ENCODE data around the gene ITPR1.

Gene ITPR1

DNA sequence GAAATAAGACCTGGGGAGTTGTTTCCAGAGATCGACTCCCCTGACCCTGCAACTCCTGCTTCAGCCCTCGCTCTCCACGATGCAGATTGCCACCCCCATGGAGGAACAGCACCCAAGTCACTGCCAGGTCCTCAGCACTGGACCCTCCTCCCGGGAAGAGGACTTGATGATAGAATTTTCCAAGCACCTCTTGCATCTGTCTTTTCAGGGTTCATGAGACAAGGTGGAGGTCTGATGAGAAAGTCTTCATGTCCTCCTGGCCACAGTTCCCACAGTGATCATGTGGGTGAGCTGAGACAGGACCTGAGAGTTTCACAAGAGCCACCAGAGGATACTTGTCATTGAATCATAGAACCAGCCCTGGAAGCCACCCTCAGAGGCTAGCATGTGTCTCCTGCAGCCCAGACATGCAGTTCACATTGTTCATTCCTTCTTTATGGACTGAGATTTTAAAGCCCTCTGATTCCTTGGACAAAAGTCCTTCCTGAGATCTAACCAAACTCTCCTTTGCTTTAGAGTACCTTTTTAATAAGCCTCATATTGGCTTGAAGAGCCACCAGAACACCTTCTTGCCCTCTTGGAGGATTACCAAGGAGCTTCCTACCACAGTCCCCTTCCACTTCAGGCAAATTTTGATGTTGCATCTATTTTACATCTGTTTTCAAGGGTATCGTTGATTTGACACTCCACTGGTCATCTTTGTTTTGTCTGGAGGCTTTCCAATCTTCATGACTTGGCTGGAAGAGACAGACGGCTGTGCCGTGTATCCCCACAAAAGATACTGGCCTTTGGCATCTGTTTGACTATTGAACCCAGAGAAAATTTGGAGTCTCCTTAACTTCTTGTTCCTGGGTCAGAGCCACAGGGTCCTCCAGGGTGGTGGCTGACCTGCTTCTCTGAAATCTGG lies 261.3 kb downstream of the ITPR1 start:
- TF ChIP-seq CTCF (IDR thresholded peaks at IDR 0.05; ENCODE audit: low read depth, low read length): no peak
- no peak overlapping the region for H3K4me3 ChIP-seq (replicated peaks in 1 of 2; ENCODE audit: low read depth in 2 of 2, low read length in 2 of 2)
- DNase-seq (ENCODE audit: low read depth in 2 of 2): peak in 1 of 2 donors; percentile 40

- DNase-seq (ENCODE audit: low read depth in 2 of 2): no peak
- H3K4me3 ChIP-seq (replicated peaks in 1 of 2; ENCODE audit: low read depth in 2 of 2, low read length in 2 of 2): no peak overlapping the region
- TF ChIP-seq CTCF (IDR thresholded peaks at IDR 0.05; ENCODE audit: low read depth, low read length): no peak
These were observed 262.4 kb downstream of the ITPR1 start for GRCh38 chr3:4755566-4755965.

DNA sequence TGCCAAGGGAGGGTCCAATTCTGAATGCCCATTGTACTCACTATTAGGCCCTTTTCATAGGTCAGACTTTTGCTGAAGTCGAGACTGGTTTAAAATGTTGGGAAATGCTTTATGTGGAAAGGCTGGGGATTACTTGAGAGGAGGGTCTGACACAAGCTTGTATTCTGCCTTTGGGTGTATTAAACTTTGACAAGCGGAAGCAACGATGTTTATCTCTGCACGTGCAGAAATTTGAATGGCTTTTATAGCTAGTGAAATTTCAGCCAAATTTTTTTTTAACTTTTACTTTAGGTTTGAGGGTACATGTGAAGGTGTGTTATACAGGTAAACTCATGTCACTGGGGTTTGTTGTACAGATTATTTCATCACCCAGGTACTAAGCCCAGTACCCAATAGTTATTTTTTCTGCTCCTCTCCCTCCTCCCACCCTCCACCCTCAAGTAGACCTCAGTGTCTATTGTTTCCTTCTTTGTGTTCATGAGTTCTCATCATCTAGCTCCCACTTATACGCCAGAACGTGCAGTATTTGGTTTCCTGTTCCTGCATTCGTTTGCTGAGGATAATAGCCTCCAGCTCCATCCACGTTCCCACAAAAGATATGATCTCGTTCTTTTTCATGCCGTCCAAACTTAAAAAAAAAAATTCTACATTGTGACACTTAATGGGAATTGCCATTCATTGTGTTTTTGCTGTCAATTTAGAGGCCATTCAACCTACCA lies 263.1 kb downstream of the ITPR1 start:
- DNase-seq (ENCODE audit: low read depth in 2 of 2): no peak
- H3K4me3 ChIP-seq (replicated peaks in 1 of 2; ENCODE audit: low read depth in 2 of 2, low read length in 2 of 2): no peak overlapping the region
- TF ChIP-seq CTCF (IDR thresholded peaks at IDR 0.05; ENCODE audit: low read depth, low read length): no peak

- no peak overlapping the region for H3K4me3 ChIP-seq (replicated peaks in 1 of 2; ENCODE audit: low read depth in 2 of 2, low read length in 2 of 2)
- DNase-seq (ENCODE audit: low read depth in 2 of 2): no peak
- TF ChIP-seq CTCF (IDR thresholded peaks at IDR 0.05; ENCODE audit: low read depth, low read length): no peak
These were observed 263.9 kb downstream of the ITPR1 start for GRCh38 chr3:4756855-4757574.

DNA sequence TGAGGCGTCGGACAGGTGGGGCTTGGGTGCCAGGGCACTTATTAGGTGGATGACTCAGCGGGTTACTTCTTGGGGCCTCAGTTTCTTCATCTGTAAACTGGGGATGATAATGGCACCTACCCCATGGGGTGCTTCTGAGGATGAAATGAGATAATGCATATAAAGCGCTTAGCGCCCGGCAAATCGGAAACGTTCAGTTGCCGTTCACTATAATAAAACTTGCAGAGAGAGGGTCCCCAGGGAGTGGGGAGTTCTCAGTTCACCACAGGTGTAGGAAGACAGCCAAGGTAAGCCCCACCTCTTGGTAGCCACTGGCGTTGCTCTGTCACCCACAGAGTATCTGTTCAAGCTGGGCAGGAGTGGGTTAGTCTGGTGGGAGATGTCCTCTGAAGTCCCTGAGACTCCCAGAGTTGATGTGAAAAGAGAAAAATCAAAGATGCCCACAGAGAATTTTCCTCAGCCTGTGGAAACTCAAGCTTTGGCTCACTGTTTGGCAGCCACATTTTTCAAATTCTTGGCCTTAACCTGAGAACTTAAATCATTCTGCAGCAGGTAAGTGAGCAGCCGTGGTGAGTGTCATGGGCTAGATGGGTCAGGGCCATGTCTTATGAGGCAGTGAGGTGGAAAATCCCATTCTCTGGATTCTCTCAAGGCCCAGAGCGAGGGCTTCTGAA lies 264.6 kb downstream of the ITPR1 start:
- H3K4me3 ChIP-seq (replicated peaks in 1 of 2; ENCODE audit: low read depth in 2 of 2, low read length in 2 of 2): no peak overlapping the region
- no peak for TF ChIP-seq CTCF (IDR thresholded peaks at IDR 0.05; ENCODE audit: low read depth, low read length)
- DNase-seq (ENCODE audit: low read depth in 2 of 2): no peak

DNA sequence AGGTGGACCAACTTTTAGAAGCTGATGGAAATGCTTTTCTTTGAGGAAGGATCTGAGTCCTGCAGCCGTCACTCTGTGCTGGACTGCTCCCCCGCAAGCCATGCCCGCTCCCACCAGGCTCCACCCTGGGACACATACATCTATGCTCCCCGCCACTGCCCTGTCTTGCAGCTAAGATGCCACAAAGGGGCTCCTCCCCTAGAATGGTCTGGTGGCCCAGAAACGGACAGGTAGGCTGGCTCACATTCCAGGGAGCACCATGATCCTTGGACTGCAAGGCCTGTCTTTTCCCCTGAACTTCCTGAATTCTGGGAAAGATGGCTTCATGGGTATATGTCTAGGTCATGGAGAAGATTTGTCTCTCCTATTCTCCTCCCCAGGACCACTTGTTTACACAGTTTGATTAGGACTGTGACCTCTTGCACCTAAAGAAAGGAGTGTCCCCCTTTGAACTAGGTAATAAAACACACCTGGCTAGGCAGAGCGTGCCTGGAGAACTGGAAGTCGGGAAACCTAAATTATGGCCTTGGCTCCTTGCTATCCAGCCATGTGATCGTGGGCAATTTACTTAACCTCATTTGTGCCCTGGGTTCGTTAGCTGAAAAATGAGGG lies 265.2 kb downstream of the ITPR1 start:
- no peak for DNase-seq (ENCODE audit: low read depth in 2 of 2)
- no peak for TF ChIP-seq CTCF (IDR thresholded peaks at IDR 0.05; ENCODE audit: low read depth, low read length)
- H3K4me3 ChIP-seq (replicated peaks in 1 of 2; ENCODE audit: low read depth in 2 of 2, low read length in 2 of 2): no peak overlapping the region

Data from cardiac fibroblast (primary cell).